Measurements from ENCODE around the gene CPNE5.

CPNE5 gene

DNA sequence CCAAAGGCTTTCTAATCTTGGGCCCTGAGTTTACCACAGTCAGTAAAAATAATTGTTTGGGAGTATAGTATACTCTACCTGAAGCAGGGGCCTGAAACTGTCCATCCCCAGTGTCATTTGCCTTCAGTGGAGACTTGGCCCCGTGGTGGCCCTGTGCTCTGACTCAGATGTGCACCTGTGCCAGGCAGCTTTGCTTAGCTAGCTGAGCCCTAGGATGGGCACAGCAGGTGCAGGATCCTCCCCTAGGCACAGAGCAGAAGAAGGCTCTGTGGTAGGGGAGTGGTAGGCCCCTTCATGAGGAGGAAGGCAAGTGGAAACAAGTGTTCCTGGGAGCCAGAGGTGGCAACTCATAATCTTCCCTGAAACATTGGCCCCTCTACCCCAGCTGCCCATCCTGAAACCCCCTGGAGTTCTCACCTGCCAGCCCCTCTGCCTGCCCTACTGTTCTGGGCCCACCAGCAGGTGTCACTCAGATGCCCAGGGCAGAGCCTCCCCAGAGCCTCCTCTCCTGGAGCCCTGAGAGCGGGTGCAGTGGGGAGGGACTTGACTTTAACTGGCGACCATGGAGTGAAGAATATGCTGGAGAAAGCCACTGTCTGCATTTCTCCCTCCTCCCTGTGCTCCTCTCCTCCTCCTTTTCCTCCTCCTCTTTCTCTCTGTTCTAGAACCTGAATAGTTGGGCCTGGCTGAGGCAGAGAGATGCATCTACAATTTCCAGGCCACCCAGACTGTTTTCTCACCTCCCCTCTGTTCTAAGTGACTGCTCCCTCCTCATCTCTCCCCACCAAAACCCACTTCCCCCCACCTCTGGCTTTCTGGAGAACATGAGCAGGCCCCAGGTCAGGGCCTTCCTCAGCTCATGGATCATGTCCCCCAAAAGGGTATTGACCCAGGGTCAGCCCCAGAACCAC lies 2.9 kb downstream of the CPNE5 start:
- H3K27me3 ChIP-seq (ENCODE audit: low read depth): peaks cover 5% of the 10 kb centered on the region; the same call in 1 of the 2 replicates
- in situ Hi-C loops (cut with MboI; ENCODE audit: low sequenced_read_pairs): no loop called here
- peaks cover 4% of the 10 kb centered on the region for H3K4me1 ChIP-seq
- DNase-seq (ENCODE audit: low spot score in 2 of 2): no peak
- H3K9me3 ChIP-seq: no peaks in the 10 kb centered on the region
- no peak overlapping the region for H3K4me3 ChIP-seq
- H3K36me3 ChIP-seq (replicated peaks): no peaks in the 10 kb centered on the region

- H3K27me3 ChIP-seq (ENCODE audit: low read depth): peaks cover 5% of the 10 kb centered on the region; the same call in 1 of the 2 replicates
- H3K9me3 ChIP-seq: no peaks in the 10 kb centered on the region
- peaks cover 4% of the 10 kb centered on the region for H3K4me1 ChIP-seq
- peak in 1 of 2 experiments; percentile 53 for DNase-seq (ENCODE audit: low spot score in 2 of 2)
- H3K36me3 ChIP-seq (replicated peaks): no peaks in the 10 kb centered on the region
- no peak overlapping the region for H3K4me3 ChIP-seq
- in situ Hi-C loops (cut with MboI; ENCODE audit: low sequenced_read_pairs): no loop called here
Observed at GRCh38 chr6:36834576-36835341, 4.5 kb downstream of the CPNE5 start.

GRCh38 chr6:36833182-36833789 lies 6.0 kb downstream of the CPNE5 start:
- no peaks in the 10 kb centered on the region for H3K9me3 ChIP-seq
- H3K27me3 ChIP-seq (ENCODE audit: low read depth): no peaks in the 10 kb centered on the region
- H3K4me1 ChIP-seq: no peaks in the 10 kb centered on the region; the same call in 1 of the 2 replicates
- no peak for DNase-seq (ENCODE audit: low spot score in 2 of 2)
- H3K4me3 ChIP-seq: no peak overlapping the region
- in situ Hi-C loops (cut with MboI; ENCODE audit: low sequenced_read_pairs): no loop called here
- H3K36me3 ChIP-seq (replicated peaks): no peaks in the 10 kb centered on the region

GRCh38 chr6:36832313-36832712 lies 6.9 kb downstream of the CPNE5 start:
- Histone ChIP-seq H3K4me1 (no peaks in the 10 kb centered on the region; the same call in 1 of the 2 replicates), H3K9me3 (no peaks in the 10 kb centered on the region; the same call in 1 of the 2 replicates), H3K4me3 (no peak overlapping the region), H3K36me3 (replicated peaks) (no peaks in the 10 kb centered on the region), H3K27me3 (ENCODE audit: low read depth) (no peaks in the 10 kb centered on the region)
- in situ Hi-C loops (cut with MboI; ENCODE audit: low sequenced_read_pairs): no loop called here
- no peak for DNase-seq (ENCODE audit: low spot score in 2 of 2)

- no peak for DNase-seq (ENCODE audit: low spot score in 2 of 2)
- no peak overlapping the region for H3K4me3 ChIP-seq
- in situ Hi-C loops (cut with MboI; ENCODE audit: low sequenced_read_pairs): no loop called here
- H3K27me3 ChIP-seq (ENCODE audit: low read depth): no peaks in the 10 kb centered on the region
- H3K36me3 ChIP-seq (replicated peaks): no peaks in the 10 kb centered on the region
- no peaks in the 10 kb centered on the region; the same call in 1 of the 2 replicates for H3K4me1 ChIP-seq
- no peaks in the 10 kb centered on the region; the same call in 1 of the 2 replicates for H3K9me3 ChIP-seq
Observed at GRCh38 chr6:36830577-36830976, 8.7 kb downstream of the CPNE5 start.

- DNase-seq (ENCODE audit: low spot score in 2 of 2): no peak
Observed at GRCh38 chr6:36829919-36830544, 9.2 kb downstream of the CPNE5 start.

DNA sequence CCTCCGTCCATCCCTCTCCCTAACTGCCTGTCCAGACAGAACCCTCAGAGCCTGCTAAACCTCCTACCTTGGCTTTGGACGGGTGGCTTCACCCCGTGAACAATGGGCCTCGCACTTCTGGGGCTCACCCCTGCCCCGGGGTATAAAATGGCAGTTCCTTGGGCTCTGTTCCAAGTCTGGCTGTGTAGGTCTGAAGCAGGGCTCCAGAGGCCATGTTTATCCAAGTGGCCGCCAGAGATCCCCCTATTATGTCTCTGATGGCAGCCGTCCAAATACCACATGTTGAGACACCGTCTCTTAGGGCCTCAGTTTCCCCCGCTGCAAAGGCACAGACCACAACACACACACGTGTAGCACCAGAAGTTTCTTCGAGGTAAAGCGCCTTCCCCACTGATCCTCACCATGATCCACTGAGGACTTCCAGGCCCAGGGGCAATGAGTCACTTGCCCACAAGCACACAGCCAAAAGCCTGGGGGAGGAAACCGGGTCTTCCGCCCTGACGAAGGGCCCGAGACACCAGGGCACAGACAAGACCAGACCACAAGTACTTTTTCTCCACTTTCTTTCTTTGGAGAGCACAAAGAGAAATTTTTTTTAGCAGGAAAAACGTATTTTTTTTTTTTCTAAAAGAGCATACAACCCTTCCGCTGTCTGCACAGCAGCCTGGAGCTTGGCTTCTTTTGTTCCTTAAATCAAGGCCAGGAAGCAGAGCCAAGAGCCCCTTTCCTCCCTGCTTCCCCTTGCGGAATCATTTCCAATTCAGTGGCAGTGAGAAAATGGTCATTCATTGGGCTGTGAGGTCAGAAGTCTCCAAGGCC lies 11.8 kb downstream of the CPNE5 start:
- Histone ChIP-seq H3K4me3 (no peak overlapping the region), H3K4me1 (peaks cover 8% of the 10 kb centered on the region), H3K27me3 (ENCODE audit: low read depth) (no peaks in the 10 kb centered on the region), H3K9me3 (no peaks in the 10 kb centered on the region; the same call in 1 of the 2 replicates), H3K36me3 (replicated peaks) (no peaks in the 10 kb centered on the region)
- DNase-seq (ENCODE audit: low spot score in 2 of 2): no peak
- in situ Hi-C loops (cut with MboI; ENCODE audit: low sequenced_read_pairs): no loop called here

More at GRCh38 chr6:36829919-36830544, 9.2 kb downstream of the CPNE5 start:
- Histone ChIP-seq H3K4me3 (no peak overlapping the region), H3K36me3 (replicated peaks) (no peaks in the 10 kb centered on the region), H3K4me1 (no peaks in the 10 kb centered on the region; the same call in 1 of the 2 replicates), H3K9me3 (no peaks in the 10 kb centered on the region; the same call in 1 of the 2 replicates), H3K27me3 (ENCODE audit: low read depth) (no peaks in the 10 kb centered on the region)
- in situ Hi-C loops (cut with MboI; ENCODE audit: low sequenced_read_pairs): no loop called here

DNA sequence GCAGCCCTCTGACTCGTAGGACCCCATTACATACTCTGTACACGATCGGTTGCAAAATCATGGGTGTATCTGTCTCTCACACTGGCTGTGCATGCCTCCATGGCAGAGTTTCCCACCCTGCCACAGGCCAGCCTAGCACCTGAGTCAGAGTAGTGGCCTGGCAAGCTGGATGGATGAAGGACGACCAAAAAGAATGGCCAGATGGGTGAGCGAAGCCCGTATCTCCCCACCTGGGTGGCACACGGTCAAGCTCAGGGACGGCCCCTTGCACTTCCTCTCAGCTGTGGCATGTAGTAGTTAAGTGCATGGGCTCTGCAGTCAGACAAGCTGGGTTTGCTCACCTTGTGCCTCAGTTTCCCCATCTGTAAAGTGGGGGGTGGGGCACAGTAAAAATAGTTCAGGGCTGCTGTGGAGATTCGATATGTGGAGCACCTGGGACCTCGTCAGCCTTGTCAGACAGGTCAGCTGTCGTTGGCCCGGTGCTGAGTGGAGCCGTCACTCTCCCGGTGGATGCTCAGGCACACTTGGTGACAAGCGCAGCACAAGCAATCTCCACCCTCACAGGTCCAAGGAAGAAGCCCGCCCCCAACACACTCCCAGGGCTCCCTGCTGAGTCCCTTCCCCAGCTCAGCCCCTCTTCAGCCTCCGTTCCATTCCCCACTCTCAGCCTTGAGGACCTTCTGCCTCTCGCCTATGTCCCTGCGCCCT lies 12.6 kb downstream of the CPNE5 start:
- H3K4me1 ChIP-seq: peaks cover 11% of the 10 kb centered on the region

DNA sequence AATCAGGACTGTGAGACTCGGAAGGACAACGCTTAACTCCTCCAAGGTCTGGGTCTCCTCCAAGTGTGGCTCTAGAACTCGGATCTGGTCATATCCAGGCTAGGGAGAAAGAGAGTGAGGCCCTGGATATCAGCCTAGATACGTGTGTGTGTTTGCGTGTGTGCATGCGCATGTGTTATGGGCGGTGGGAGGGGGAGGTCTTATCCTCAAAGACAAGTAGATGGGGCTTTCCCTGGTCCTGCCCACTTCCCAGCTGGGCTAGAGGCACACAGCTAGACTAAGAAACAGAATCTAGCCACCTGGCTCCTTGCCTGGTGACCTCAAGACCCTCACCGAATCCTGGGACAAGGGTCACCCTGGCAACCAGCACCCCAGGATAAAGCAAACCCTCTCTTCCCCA lies 13.2 kb downstream of the CPNE5 start:
- Histone ChIP-seq H3K4me3 (no peak overlapping the region), H3K36me3 (replicated peaks) (no peaks in the 10 kb centered on the region), H3K27me3 (ENCODE audit: low read depth) (no peaks in the 10 kb centered on the region), H3K4me1 (peaks cover 13% of the 10 kb centered on the region), H3K9me3 (no peaks in the 10 kb centered on the region; the same call in 1 of the 2 replicates)
- DNase-seq (ENCODE audit: low spot score in 2 of 2): no peak
- in situ Hi-C loops (cut with MboI; ENCODE audit: low sequenced_read_pairs): no loop called here

More for the DNA sequence above, 12.6 kb downstream of the CPNE5 start:
- no peaks in the 10 kb centered on the region; the same call in 1 of the 2 replicates for H3K9me3 ChIP-seq
- H3K4me3 ChIP-seq: no peak overlapping the region
- no peak for DNase-seq (ENCODE audit: low spot score in 2 of 2)
- H3K36me3 ChIP-seq (replicated peaks): no peaks in the 10 kb centered on the region
- in situ Hi-C loops (cut with MboI; ENCODE audit: low sequenced_read_pairs): no loop called here
- H3K27me3 ChIP-seq (ENCODE audit: low read depth): no peaks in the 10 kb centered on the region

GRCh38 chr6:36825452-36825851 lies 13.8 kb downstream of the CPNE5 start:
- in situ Hi-C loops (cut with MboI; ENCODE audit: low sequenced_read_pairs): no loop called here
- no peaks in the 10 kb centered on the region for H3K36me3 ChIP-seq (replicated peaks)
- no peak overlapping the region for H3K4me3 ChIP-seq
- no peaks in the 10 kb centered on the region; the same call in 1 of the 2 replicates for H3K9me3 ChIP-seq
- no peaks in the 10 kb centered on the region for H3K27me3 ChIP-seq (ENCODE audit: low read depth)
- peaks cover 13% of the 10 kb centered on the region for H3K4me1 ChIP-seq
- no peak for DNase-seq (ENCODE audit: low spot score in 2 of 2)

GRCh38 chr6:36824253-36824652 lies 15.0 kb downstream of the CPNE5 start:
- DNase-seq (ENCODE audit: low spot score in 2 of 2): no peak
- Histone ChIP-seq H3K36me3 (replicated peaks) (no peaks in the 10 kb centered on the region), H3K4me3 (no peak overlapping the region), H3K4me1 (peaks cover 13% of the 10 kb centered on the region), H3K9me3 (no peaks in the 10 kb centered on the region; the same call in 1 of the 2 replicates), H3K27me3 (ENCODE audit: low read depth) (no peaks in the 10 kb centered on the region)
- in situ Hi-C loops (cut with MboI; ENCODE audit: low sequenced_read_pairs): no loop called here
